GM21423 (cell line): ENCODE measurements around the gene GUCY1B1.

ENCODE experiments used
- ATAC-seq: cut with Tn5 transposase; IDR thresholded peaks from one replicate; pipeline ENCODE4 v1.9.1; 2021; ENCODE audit warnings: mild to moderate bottlenecking, moderate library complexity; ENCODE audit not compliant: unreplicated experiment

The GUCY1B1 gene

GRCh38 chr4:155855897-155856296 is 97.1 kb downstream of the GUCY1B1 start:
- no peak for ATAC-seq
